OCI-LY3 (cell line): ENCODE results near the gene BEND7.

Experiments
- H2AFZ ChIP-seq: fragments of 200-600, 300-600 bp; shearing (Covaris generic); 2 replicates; pipeline ENCODE4 v1.6.0; 2014; ENCODE audit warnings: antibody characterized with exemption, low read depth, low read length
- H3K27ac ChIP-seq: fragments of 200-600, 300-600 bp; sonication (generic); 2 replicates; pipeline ENCODE4 v1.5.1; 2014; ENCODE audit warnings: mild to moderate bottlenecking, low read length, moderate library complexity, mixed read lengths
- H3K27me3 ChIP-seq: fragments of 200-600, 300-600 bp; sonication (generic); 2 replicates; pipeline ENCODE4 v1.6.1; 2014; ENCODE audit warnings: low read depth, low read length, mixed read lengths
- H3K36me3 ChIP-seq: fragments of 200-600, 300-600 bp; sonication (generic); replicated peaks from 2 replicates; pipeline ENCODE3; 2014; ENCODE audit warnings: low read depth, low read length, mixed read lengths
- H3K4me1 ChIP-seq: fragments of 300-600, 200-600 bp; sonication (generic); 2 replicates; pipeline ENCODE4 v1.6.1; 2014; ENCODE audit warnings: low read length, mixed read lengths
- H3K4me2 ChIP-seq: fragments of 200-600, 300-600 bp; sonication (generic); 2 replicates; pipeline ENCODE4 v1.6.1; 2014; ENCODE audit warnings: low read length, mixed read lengths
- H3K4me3 ChIP-seq: fragments of 300-600, 200-600 bp; sonication (generic); 2 replicates; pipeline ENCODE4 v1.5.1; 2014; ENCODE audit warnings: antibody characterized with exemption, mild to moderate bottlenecking, low read length, moderate library complexity
- H3K79me2 ChIP-seq: fragments of 300-600, 200-600 bp; shearing (Covaris generic); 2 replicates; pipeline ENCODE4 v1.6.1; 2014; ENCODE audit warnings: mild to moderate bottlenecking, low read length, mixed read lengths
- H3K9ac ChIP-seq: fragments of 300-600, 200-600 bp; shearing (Covaris generic); 2 replicates; pipeline ENCODE4 v1.6.0; 2014; ENCODE audit warnings: mild to moderate bottlenecking, low read length, moderate library complexity
- H3K9me3 ChIP-seq: fragments of 200-600, 300-600 bp; shearing (Covaris generic); 2 replicates; pipeline ENCODE4 v1.6.1; 2014; ENCODE audit warnings: low read length, mixed read lengths; ENCODE audit not compliant: insufficient read depth
- H4K20me1 ChIP-seq: fragments of 200-600, 300-600 bp; sonication (generic); 2 replicates; pipeline ENCODE4 v1.6.1; 2016; ENCODE audit warnings: low read length, mixed read lengths; ENCODE audit not compliant: insufficient read depth
- CTCF ChIP-seq: fragments of 200-600, 300-600 bp; sonication (generic); IDR thresholded peaks from 2 replicates; pipeline ENCODE4 v1.5.1; 2014; ENCODE audit warnings: antibody characterized with exemption, low read length, low read depth
- EZH2phosphoT487 ChIP-seq: fragments of 200-600 bp; shearing (Covaris generic); IDR thresholded peaks from 2 replicates; pipeline ENCODE4 v1.6.1; 2018; ENCODE audit warnings: antibody characterized with exemption, mixed run types, low read depth

Gene BEND7

GRCh38 chr10:13449296-13449695 lies 79.5 kb downstream of the BEND7 start:
- no peak for TF ChIP-seq EZH2phosphoT487
- no peak for TF ChIP-seq CTCF
- Histone ChIP-seq H3K27ac (no peak overlapping the region), H3K4me2 (no peak overlapping the region), H3K79me2 (no peaks in the 10 kb centered on the region), H3K9me3 (no peaks in the 10 kb centered on the region), H3K4me1 (no peaks in the 10 kb centered on the region), H2AFZ (no peak overlapping the region), H3K4me3 (no peak overlapping the region), H3K9ac (no peak overlapping the region), H3K27me3 (peaks cover 4% of the 10 kb centered on the region; the same call in 1 of the 2 replicates), H3K36me3 (no peaks in the 10 kb centered on the region), H4K20me1 (no peaks in the 10 kb centered on the region)

GRCh38 chr10:13448216-13448615 lies 80.6 kb downstream of the BEND7 start:
- Histone ChIP-seq H2AFZ (no peak overlapping the region), H3K27me3 (peaks cover 4% of the 10 kb centered on the region; the same call in 1 of the 2 replicates), H3K9me3 (no peaks in the 10 kb centered on the region), H3K4me1 (no peaks in the 10 kb centered on the region), H3K36me3 (no peaks in the 10 kb centered on the region), H3K9ac (no peak overlapping the region), H3K79me2 (no peaks in the 10 kb centered on the region), H3K4me2 (no peak overlapping the region), H3K4me3 (no peak overlapping the region), H3K27ac (no peak overlapping the region), H4K20me1 (no peaks in the 10 kb centered on the region)
- no peak for TF ChIP-seq EZH2phosphoT487
- no peak for TF ChIP-seq CTCF

- H3K9ac ChIP-seq: no peak overlapping the region
- H3K36me3 ChIP-seq: no peaks in the 10 kb centered on the region
- H3K4me1 ChIP-seq: no peaks in the 10 kb centered on the region
- no peaks in the 10 kb centered on the region for H3K9me3 ChIP-seq
- peaks cover 17% of the 10 kb centered on the region for H3K27me3 ChIP-seq
- no peaks in the 10 kb centered on the region for H3K79me2 ChIP-seq
- TF ChIP-seq CTCF (no peak), EZH2phosphoT487 (no peak)
- no peak overlapping the region for H2AFZ ChIP-seq
- H3K4me3 ChIP-seq: no peak overlapping the region
- no peaks in the 10 kb centered on the region for H4K20me1 ChIP-seq
- no peak overlapping the region for H3K27ac ChIP-seq
- no peak overlapping the region for H3K4me2 ChIP-seq
Observed at GRCh38 chr10:13445656-13446400, 83.0 kb downstream of the BEND7 start.

GRCh38 chr10:13441476-13441875 lies 87.3 kb downstream of the BEND7 start:
- Histone ChIP-seq H2AFZ (no peak overlapping the region), H3K27ac (no peak overlapping the region), H3K4me1 (no peaks in the 10 kb centered on the region), H4K20me1 (no peaks in the 10 kb centered on the region), H3K4me2 (no peak overlapping the region), H3K36me3 (no peaks in the 10 kb centered on the region), H3K79me2 (no peaks in the 10 kb centered on the region), H3K9me3 (no peaks in the 10 kb centered on the region), H3K27me3 (peaks cover 19% of the 10 kb centered on the region), H3K9ac (no peak overlapping the region), H3K4me3 (no peak overlapping the region)
- TF ChIP-seq EZH2phosphoT487 (no peak), CTCF (no peak)
